Measurements from ENCODE around the gene STK24. TPM values are rescaled to one million over a fixed set of nuclear protein-coding genes. Genes with fewer than 3 reads are reported as not detected.

The STK24 gene
- polyA plus RNA-seq, 2 of the 4 experiments (the other 2 are of a cell fraction), result 46.1 to 55.6 TPM

DNA sequence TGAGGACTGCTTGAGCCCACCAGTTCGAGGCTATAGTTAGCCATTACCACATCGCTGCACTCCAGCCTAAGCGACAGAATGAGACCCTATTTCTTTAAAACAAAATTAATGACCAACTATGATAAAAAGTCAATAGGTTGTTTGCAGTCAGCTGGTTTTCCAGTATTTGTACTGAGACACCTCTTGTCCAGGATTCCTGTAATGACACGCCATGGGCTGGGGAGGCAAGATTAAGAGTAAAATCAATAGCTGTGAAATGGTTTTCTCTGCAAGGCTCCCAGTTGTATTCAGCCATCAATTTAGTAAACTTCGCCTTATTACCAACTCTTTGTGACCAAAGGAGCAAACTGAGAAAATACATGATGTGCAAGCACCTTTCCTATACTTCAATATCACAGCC lies 29.5 kb downstream of the STK24 start:
- H3K27ac ChIP-seq, result no peak overlapping the region
- ATAC-seq, result no peak
- 96% methylated on average over 5 of the region's 5 CpGs for WGBS (ENCODE audit: missing lambda C conversion rate)
- ChIA-PET POLR2A (no interaction called here), CTCF (interaction anchor here (1.3 kb wide), 1 partner anchor 11 kb away, joined by 4 read pairs; no protein-coding TSS in a partner anchor)
- H3K4me2 ChIP-seq, result no peak overlapping the region
- TF ChIP-seq ZFP36 (IDR thresholded peaks at IDR 0.05; ENCODE audit: borderline replicate concordance, partially characterized antibody) (no peak), RARB (CRISPR knock-in tag; IDR thresholded peaks at IDR 0.05) (no peak), GATA3 (IDR thresholded peaks at IDR 0.05; ENCODE audit: borderline replicate concordance) (no peak), MYC (IDR thresholded peaks at IDR 0.05; ENCODE audit: borderline replicate concordance, low read length) (no peak)
- TF ChIP-seq, protein P1, sequence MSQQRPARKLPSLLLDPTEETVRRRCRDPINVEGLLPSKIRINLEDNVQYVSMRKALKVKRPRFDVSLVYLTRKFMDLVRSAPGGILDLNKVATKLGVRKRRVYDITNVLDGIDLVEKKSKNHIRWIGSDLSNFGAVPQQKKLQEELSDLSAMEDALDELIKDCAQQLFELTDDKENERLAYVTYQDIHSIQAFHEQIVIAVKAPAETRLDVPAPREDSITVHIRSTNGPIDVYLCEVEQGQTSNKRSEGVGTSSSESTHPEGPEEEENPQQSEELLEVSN (IDR thresholded peaks at IDR 0.05; ENCODE audit: borderline replicate concordance, low read depth), result no peak
- H3K9me3 ChIP-seq, result no peaks in the 10 kb centered on the region
- DNase-seq (ENCODE audit: low read depth in 1 of 2, low spot score in 1 of 2), result no peak
- H3K4me3 ChIP-seq, result no peak overlapping the region
- no peak for FAIRE-seq
- peaks cover 8% of the 10 kb centered on the region; the same call in 2 of the 3 replicates for H3K4me1 ChIP-seq

DNA sequence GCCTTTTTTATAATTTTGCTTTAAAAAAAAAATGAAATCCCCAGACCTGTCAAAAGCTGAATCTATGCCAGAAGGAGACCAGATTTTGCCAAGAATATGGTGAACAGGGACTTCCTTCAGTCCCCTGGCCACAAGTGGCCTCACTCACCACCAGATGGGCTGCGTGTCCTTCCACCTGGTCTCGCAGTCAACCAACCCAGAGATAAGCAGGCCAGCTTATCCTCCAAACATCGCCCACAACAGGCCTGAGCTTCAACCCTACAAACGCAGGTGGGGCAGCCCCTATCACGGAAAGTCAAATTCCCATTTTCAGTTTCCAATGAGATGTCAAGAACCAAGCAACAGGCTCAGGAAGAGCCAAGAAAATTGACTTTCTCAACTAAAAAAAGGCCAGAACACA lies 30.5 kb downstream of the STK24 start:
- no peaks in the 10 kb centered on the region for H3K9me3 ChIP-seq
- TF ChIP-seq CHD4 (IDR thresholded peaks at IDR 0.05; ENCODE audit: borderline replicate concordance), result no peak
- TF ChIP-seq MYC (IDR thresholded peaks at IDR 0.05; ENCODE audit: borderline replicate concordance, low read length), result no peak
- TF ChIP-seq FOXS1 (CRISPR knock-in tag; IDR thresholded peaks at IDR 0.05), result no peak
- TF ChIP-seq POLR2AphosphoS2 (conservative IDR thresholded peaks at IDR 0.05; ENCODE audit: low read length), result no peak
- no peak for TF ChIP-seq NFE2L2 (conservative IDR thresholded peaks at IDR 0.05; ENCODE audit: low read length)
- TF ChIP-seq, protein P2, sequence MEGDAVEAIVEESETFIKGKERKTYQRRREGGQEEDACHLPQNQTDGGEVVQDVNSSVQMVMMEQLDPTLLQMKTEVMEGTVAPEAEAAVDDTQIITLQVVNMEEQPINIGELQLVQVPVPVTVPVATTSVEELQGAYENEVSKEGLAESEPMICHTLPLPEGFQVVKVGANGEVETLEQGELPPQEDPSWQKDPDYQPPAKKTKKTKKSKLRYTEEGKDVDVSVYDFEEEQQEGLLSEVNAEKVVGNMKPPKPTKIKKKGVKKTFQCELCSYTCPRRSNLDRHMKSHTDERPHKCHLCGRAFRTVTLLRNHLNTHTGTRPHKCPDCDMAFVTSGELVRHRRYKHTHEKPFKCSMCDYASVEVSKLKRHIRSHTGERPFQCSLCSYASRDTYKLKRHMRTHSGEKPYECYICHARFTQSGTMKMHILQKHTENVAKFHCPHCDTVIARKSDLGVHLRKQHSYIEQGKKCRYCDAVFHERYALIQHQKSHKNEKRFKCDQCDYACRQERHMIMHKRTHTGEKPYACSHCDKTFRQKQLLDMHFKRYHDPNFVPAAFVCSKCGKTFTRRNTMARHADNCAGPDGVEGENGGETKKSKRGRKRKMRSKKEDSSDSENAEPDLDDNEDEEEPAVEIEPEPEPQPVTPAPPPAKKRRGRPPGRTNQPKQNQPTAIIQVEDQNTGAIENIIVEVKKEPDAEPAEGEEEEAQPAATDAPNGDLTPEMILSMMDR (IDR thresholded peaks at IDR 0.05), result no peak
- TF ChIP-seq HEYL (CRISPR knock-in tag; IDR thresholded peaks at IDR 0.05), result no peak
- TF ChIP-seq, protein P3, sequence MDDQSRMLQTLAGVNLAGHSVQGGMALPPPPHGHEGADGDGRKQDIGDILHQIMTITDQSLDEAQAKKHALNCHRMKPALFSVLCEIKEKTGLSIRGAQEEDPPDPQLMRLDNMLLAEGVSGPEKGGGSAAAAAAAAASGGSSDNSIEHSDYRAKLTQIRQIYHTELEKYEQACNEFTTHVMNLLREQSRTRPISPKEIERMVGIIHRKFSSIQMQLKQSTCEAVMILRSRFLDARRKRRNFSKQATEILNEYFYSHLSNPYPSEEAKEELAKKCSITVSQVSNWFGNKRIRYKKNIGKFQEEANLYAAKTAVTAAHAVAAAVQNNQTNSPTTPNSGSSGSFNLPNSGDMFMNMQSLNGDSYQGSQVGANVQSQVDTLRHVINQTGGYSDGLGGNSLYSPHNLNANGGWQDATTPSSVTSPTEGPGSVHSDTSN (IDR thresholded peaks at IDR 0.05), result no peak
- TF ChIP-seq, protein P4, sequence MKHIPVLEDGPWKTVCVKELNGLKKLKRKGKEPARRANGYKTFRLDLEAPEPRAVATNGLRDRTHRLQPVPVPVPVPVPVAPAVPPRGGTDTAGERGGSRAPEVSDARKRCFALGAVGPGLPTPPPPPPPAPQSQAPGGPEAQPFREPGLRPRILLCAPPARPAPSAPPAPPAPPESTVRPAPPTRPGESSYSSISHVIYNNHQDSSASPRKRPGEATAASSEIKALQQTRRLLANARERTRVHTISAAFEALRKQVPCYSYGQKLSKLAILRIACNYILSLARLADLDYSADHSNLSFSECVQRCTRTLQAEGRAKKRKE (CRISPR knock-in tag; IDR thresholded peaks at IDR 0.05; ENCODE audit: low read depth), result no peak
- H3K4me2 ChIP-seq, result no peak overlapping the region
- H3K4me1 ChIP-seq, result peaks cover 12% of the 10 kb centered on the region; the same call in 2 of the 3 replicates
- no peak overlapping the region for H3K4me3 ChIP-seq
- CTCF ChIA-PET, result no interaction called here
- H3K27ac ChIP-seq, result no peak overlapping the region
- no peak for ATAC-seq
- DNase-seq (ENCODE audit: low read depth in 1 of 2, low spot score in 1 of 2), result no peak
- POLR2A ChIA-PET, result no interaction called here
- 97% methylated on average over 3 of the region's 5 CpGs for WGBS (ENCODE audit: missing lambda C conversion rate)
- no peak for FAIRE-seq

DNA sequence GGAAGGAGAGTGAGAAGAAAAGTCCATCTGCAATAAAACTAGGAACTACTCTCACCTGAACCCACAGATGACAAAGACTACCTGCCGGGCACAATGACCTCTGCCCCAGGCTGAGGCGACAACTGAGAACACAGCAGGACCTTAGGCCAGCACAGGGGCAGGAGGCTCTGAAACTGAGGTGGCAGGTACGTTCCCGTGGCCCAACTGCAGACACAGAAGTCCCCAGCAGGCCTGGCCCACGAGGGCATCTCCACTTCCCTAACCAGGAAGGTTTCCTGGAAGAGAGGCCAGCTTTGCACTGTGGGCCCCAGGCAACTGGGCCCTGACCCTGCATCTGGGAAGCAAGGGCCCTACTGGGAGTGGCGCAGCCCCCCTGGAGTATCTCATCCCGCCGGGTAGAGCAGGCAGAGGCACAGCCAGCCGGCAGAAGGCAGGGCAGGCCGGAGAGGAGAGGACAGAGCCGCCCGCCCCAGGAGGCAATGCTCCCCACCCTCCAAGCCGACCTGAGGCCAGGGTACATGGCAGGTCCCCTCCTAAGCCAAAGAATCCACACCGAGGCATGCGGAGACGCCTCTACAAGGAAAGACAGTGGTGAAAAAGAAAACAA lies 32.7 kb downstream of the STK24 start:
- Histone ChIP-seq H3K4me2 (no peak overlapping the region), H3K4me3 (no peak overlapping the region), H3K4me1 (peaks cover 13% of the 10 kb centered on the region; the same call in 2 of the 3 replicates), H3K27ac (no peak overlapping the region), H3K9me3 (no peaks in the 10 kb centered on the region)
- 94% methylated on average over 7 of the region's 16 CpGs for WGBS (ENCODE audit: missing lambda C conversion rate)
- DNase-seq (ENCODE audit: low read depth in 1 of 2, low spot score in 1 of 2) (no peak), FAIRE-seq (no peak), ATAC-seq (no peak)
- CTCF ChIA-PET, result interaction anchor here (1.1 kb wide), 1 partner anchor 27 kb away, joined by 3 read pairs; no protein-coding TSS in a partner anchor
- POLR2A ChIA-PET, result no interaction called here
- TF ChIP-seq BHLHE40 (IDR thresholded peaks at IDR 0.05; ENCODE audit: low read depth, low read length) (no peak), JUNB (IDR thresholded peaks at IDR 0.05) (no peak), EP300 (IDR thresholded peaks at IDR 0.05) (no peak), CHD2 (IDR thresholded peaks at IDR 0.05; ENCODE audit: low read length, partially characterized antibody) (no peak), RCOR1 (IDR thresholded peaks at IDR 0.05; ENCODE audit: low read depth, low read length) (no peak), CHD4 (IDR thresholded peaks at IDR 0.05; ENCODE audit: borderline replicate concordance) (no peak), MAFK (IDR thresholded peaks at IDR 0.05; ENCODE audit: partially characterized antibody) (no peak), NFE2L2 (conservative IDR thresholded peaks at IDR 0.05; ENCODE audit: low read length) (no peak)
- TF ChIP-seq, protein P5, sequence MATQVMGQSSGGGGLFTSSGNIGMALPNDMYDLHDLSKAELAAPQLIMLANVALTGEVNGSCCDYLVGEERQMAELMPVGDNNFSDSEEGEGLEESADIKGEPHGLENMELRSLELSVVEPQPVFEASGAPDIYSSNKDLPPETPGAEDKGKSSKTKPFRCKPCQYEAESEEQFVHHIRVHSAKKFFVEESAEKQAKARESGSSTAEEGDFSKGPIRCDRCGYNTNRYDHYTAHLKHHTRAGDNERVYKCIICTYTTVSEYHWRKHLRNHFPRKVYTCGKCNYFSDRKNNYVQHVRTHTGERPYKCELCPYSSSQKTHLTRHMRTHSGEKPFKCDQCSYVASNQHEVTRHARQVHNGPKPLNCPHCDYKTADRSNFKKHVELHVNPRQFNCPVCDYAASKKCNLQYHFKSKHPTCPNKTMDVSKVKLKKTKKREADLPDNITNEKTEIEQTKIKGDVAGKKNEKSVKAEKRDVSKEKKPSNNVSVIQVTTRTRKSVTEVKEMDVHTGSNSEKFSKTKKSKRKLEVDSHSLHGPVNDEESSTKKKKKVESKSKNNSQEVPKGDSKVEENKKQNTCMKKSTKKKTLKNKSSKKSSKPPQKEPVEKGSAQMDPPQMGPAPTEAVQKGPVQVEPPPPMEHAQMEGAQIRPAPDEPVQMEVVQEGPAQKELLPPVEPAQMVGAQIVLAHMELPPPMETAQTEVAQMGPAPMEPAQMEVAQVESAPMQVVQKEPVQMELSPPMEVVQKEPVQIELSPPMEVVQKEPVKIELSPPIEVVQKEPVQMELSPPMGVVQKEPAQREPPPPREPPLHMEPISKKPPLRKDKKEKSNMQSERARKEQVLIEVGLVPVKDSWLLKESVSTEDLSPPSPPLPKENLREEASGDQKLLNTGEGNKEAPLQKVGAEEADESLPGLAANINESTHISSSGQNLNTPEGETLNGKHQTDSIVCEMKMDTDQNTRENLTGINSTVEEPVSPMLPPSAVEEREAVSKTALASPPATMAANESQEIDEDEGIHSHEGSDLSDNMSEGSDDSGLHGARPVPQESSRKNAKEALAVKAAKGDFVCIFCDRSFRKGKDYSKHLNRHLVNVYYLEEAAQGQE (IDR thresholded peaks at IDR 0.05), result no peak
- TF ChIP-seq, protein P6, sequence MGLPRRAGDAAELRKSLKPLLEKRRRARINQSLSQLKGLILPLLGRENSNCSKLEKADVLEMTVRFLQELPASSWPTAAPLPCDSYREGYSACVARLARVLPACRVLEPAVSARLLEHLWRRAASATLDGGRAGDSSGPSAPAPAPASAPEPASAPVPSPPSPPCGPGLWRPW (IDR thresholded peaks at IDR 0.05), result no peak
- TF ChIP-seq, protein P7, sequence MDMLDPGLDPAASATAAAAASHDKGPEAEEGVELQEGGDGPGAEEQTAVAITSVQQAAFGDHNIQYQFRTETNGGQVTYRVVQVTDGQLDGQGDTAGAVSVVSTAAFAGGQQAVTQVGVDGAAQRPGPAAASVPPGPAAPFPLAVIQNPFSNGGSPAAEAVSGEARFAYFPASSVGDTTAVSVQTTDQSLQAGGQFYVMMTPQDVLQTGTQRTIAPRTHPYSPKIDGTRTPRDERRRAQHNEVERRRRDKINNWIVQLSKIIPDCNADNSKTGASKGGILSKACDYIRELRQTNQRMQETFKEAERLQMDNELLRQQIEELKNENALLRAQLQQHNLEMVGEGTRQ (IDR thresholded peaks at IDR 0.05), result no peak

Data from A549 (cell line).